Heart right ventricle (tissue), 16 donors: ENCODE measurements around the gene NBEA. TPM values are rescaled to one million over a fixed set of nuclear protein-coding genes. Genes with fewer than 3 reads are reported as not detected.

Source experiments
- ATAC-seq, 8 donors: fragments of 200-7000 bp; cut with Tn5 transposase; one replicate each; pipeline ENCODE4 v1.9.1; 2020; ENCODE audit warnings: mild to moderate bottlenecking in 8 of 8, moderate library complexity in 8 of 8, moderate number of reproducible peaks in 1 of 8
- DNase-seq, 2 donors: peaks; one replicate each; pipeline ENCODE4 v3.0.0-alpha.2; 2020
- H3K27ac ChIP-seq, 10 donors: fragments of 200-600 bp; sonication (generic) in 2 of 10; one replicate each; pipeline versions ENCODE4 v1.5.0 to v1.8.0; 2020 to 2022; ENCODE audit warnings: mild to moderate bottlenecking in 3 of 10
- H3K27me3 ChIP-seq, 7 donors: fragments of 200-600 bp; one replicate each; pipeline ENCODE4 v1.8.0; 2021 to 2022; ENCODE audit warnings: mild to moderate bottlenecking in 2 of 7
- H3K36me3 ChIP-seq, 9 donors: fragments of 200-600 bp; sonication (generic) in 1 of 9; one replicate each; pipeline versions ENCODE4 v1.5.0 to v1.8.0; 2020 to 2022; ENCODE audit warnings: mild to moderate bottlenecking in 2 of 9
- H3K4me1 ChIP-seq, 9 donors: fragments of 200-600 bp; sonication (generic) in 1 of 9; one replicate each; pipeline versions ENCODE4 v1.5.0 to v1.8.0; 2020 to 2022; ENCODE audit warnings: mild to moderate bottlenecking in 4 of 9
- H3K4me3 ChIP-seq, 10 donors: fragments of 200-600 bp; sonication (generic) in 2 of 10; one replicate each; pipeline versions ENCODE4 v1.5.0 to v1.8.0; 2020 to 2022; ENCODE audit warnings: mild to moderate bottlenecking in 7 of 10, moderate library complexity in 2 of 10
- H3K9me3 ChIP-seq, 11 donors: fragments of 200-600 bp in 10 of 11; sonication (generic) in 2 of 11; one replicate each; pipeline versions ENCODE4 v1.5.0 to v1.8.0; 2013 to 2022; ENCODE audit warnings: mild to moderate bottlenecking in 2 of 11, control low read depth in 1 of 11, moderate library complexity in 1 of 11
- CTCF ChIP-seq, 9 donors: fragments of 200-600 bp; sonication (generic) in 2 of 9; IDR thresholded peaks; one replicate each; pipeline versions ENCODE4 v1.5.0 to v1.8.0; 2021 to 2022; ENCODE audit warnings: antibody characterized with exemption in 9 of 9, mild to moderate bottlenecking in 5 of 9, moderate library complexity in 1 of 9
- WGBS, 2 donors: extraction: QIAGEN DNeasy Blood & Tissue Kit; methylation state at CpG; one replicate each; pipeline ENCODE4 v1.1.7; 2013; ENCODE audit warnings: inconsistent platforms in 1 of 2; 5-methylcytosine and 5-hydroxymethylcytosine counted together
- intact Hi-C, 10 donors: fragments of 100-400 bp; cut with DNase I; formaldehyde crosslinking; loops; one replicate each; pipeline versions ENCODE4 v1.11.1 to v1.14.2; 2022
- long read RNA-seq, 3 donors: library from polyadenylated mRNA; unstranded; transcript quantifications; one replicate each; pipeline ENCODE4 v2.0.0, GENCODE V29; 2020 to 2021
- polyA plus RNA-seq, 2 donors: library from polyadenylated mRNA; stranded (reverse); fragments of 200-250 nt; gene quantifications; one replicate each; pipeline ENCODE4 v1.2.3, GENCODE V29; 2013
- total RNA-seq, 10 donors: library from RNA; stranded (reverse); fragmentation: NEBNext Ultra II Directional in 3 of 10; extraction: Animal tissue kit (Norgen Biotek cat#: 25700) in 3 of 10; gene quantifications; one replicate each; pipeline versions ENCODE4 v1.2.1 to v1.2.4, GENCODE V29; 2021 to 2023
- donor health status: Arrhythmogenic right ventricular cardiomyopathy.
- donor health status: ischemic (EF 13 %, LVEDD 7.1; RV severe dilation, severe dysfunction).
- donor health status: healthy with polysubstance abuse.
- donor health status: DM: no; HTN: yes; CAD: no.
- donor health status: DM: no; HTN: no; CAD: no.
- donor health status: ischemic (EF 25% LVEDD 6.9; RV normal size, moderate dysfunction).
- donor health status: ischemic (EF 25% LVEDD 5.7; RV mildly dilated, moderate dysfunction).
- donor health status: healthy.
- donor health status: DM: yes; HTN: yes; CAD: no.
- donor health status: Ischemic cardiomyopathy.
- donor health status: ischemic (EF 35%, LVEDD 5.7; RV mildly dilated, moderate dysfunction).
- donor health status: nonischemic (EF 11% LVEDD 7.7; RV severe dilation, severe dysfunction).
- donor health status: DM: yes; HTN: yes; CAD: no.
- donor health status: PGD.
- donor health status: ischemic (EF 29% LVEDD 5.4; RV normal size, mild dysfunction).
- donor health status: nonischemic (EF 23%, LVEDD 6.1; RV moderate dilation, normal function).

Gene NBEA
- 10 to 100 TPM; 18.4 to 30.6 (median 26.3) TPM for total RNA-seq
- polyA plus RNA-seq: 1 to 10 TPM; 4.3 to 6.3 TPM
- long read RNA-seq, donor 1, partial matches to known transcripts: 10 of 17 reads
- long read RNA-seq, donor 1, other reads (novel, unspliced or antisense): 7 of 17 reads
- long read RNA-seq, donor 2, partial matches to known transcripts: 11 of 26 reads
- long read RNA-seq, donor 2, other reads (novel, unspliced or antisense): 15 of 26 reads
- long read RNA-seq, donor 3, partial matches to known transcripts: 4 of 19 reads
- long read RNA-seq, donor 3, other reads (novel, unspliced or antisense): 15 of 19 reads

GRCh38 chr13:34941835-34942731 lies at the start of gene NBEA:
Gene NBEA (plus strand): TSS chr13:34942270. CDS start chr13:34942821, 551 bp downstream.
- Histone ChIP-seq H3K27me3 (peaks cover 0 to 23% (median 0%) of the 10 kb centered on the region in 7 donors), H3K36me3 (no peaks in the 10 kb centered on the region), H3K4me3 (peak within 1 kb of the TSS; percentile 79 to 96 (median 86)), H3K9me3 (no peaks in the 10 kb centered on the region), H3K4me1 (peaks cover 0 to 34% (median 25%) of the 10 kb centered on the region in 9 donors), H3K27ac (peak within 1 kb of the TSS; percentile 54 to 85 (median 78))
- WGBS, 2 donors: 1% methylated on average over 65 to 76 of the region's 76 CpGs
- intact Hi-C loops: loop anchor here in 5 of 10 donors (5.0 to 10.0 kb wide), 5 partner anchors 60 to 597 kb away; no protein-coding TSS in a partner anchor
- ATAC-seq: peak; percentile 85 to 94 (median 90)
- DNase-seq: peak; percentile 74 to 87
- peak; percentile 15 to 68 (median 49) for TF ChIP-seq CTCF (IDR thresholded peaks at IDR 0.05)

- intact Hi-C loops: no loop called here
- DNase-seq (no peak), ATAC-seq (no peak)
- WGBS, 2 donors: 76 to 77% methylated on average over 3 of the region's 3 CpGs
- Histone ChIP-seq H3K4me1 (no peaks in the 10 kb centered on the region), H3K4me3 (no peak overlapping the region), H3K9me3 (no peaks in the 10 kb centered on the region), H3K27ac (no peak overlapping the region), H3K36me3 (no peaks in the 10 kb centered on the region), H3K27me3 (no peaks in the 10 kb centered on the region)
- no peak for TF ChIP-seq CTCF (IDR thresholded peaks at IDR 0.05)
Observed at GRCh38 chr13:34894756-34895155, 47.3 kb upstream of the NBEA start.

GRCh38 chr13:34897220-34897619 lies 44.9 kb upstream of the NBEA start:
- intact Hi-C loops: no loop called here
- Histone ChIP-seq H3K36me3 (no peaks in the 10 kb centered on the region), H3K4me1 (no peaks in the 10 kb centered on the region), H3K4me3 (no peak overlapping the region), H3K9me3 (no peaks in the 10 kb centered on the region), H3K27me3 (no peaks in the 10 kb centered on the region), H3K27ac (no peak overlapping the region)
- no peak for TF ChIP-seq CTCF (IDR thresholded peaks at IDR 0.05)
- 79 to 94% methylated on average over 3 of the region's 3 CpGs for WGBS, 2 donors
- no peak for DNase-seq
- no peak for ATAC-seq

- TF ChIP-seq CTCF (IDR thresholded peaks at IDR 0.05): no peak
Observed at GRCh38 chr13:34899888-34900287, 42.2 kb upstream of the NBEA start.

More at GRCh38 chr13:34899888-34900287, 42.2 kb upstream of the NBEA start:
- Histone ChIP-seq H3K9me3 (no peaks in the 10 kb centered on the region), H3K27me3 (no peaks in the 10 kb centered on the region), H3K36me3 (no peaks in the 10 kb centered on the region), H3K4me1 (no peaks in the 10 kb centered on the region), H3K27ac (no peak overlapping the region), H3K4me3 (no peak overlapping the region)
- DNase-seq: no peak
- intact Hi-C loops: no loop called here
- WGBS, 2 donors: 35 to 44% methylated on average over 6 of the region's 6 CpGs
- no peak for ATAC-seq
